ENCODE results near the gene SPRY2.

SPRY2 gene

DNA sequence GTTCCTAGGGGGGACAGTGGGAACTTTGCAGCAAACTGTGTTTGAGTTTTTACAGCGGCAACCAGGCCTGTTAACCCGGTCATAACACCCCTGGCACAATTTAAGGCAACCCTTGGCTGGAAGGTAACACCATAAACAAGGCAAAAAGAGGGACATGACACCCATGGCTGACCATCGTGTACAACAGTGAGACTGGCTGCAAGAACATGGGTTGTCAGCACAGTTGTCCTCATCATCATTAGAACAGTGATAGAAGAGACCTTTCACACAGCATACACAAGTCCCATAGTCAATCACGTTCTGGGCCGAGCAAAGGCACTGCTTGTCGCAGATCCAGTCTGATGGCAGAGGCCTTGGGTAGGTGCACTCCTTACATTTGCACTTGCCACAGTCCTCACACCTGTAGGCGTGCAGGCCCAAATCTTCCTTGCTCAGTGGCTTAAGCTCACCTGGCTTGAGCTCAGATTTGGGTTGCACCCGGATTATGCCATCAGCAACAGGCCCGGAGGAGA, 4.1 kb downstream of the SPRY2 start:
- H3K36me3 ChIP-seq = peaks cover 9% of the 10 kb centered on the region
- H3K4me1 ChIP-seq (ENCODE audit: control insufficient read depth in 1 of 2, insufficient read depth in 1 of 2, low read depth in 1 of 2, low read length in 1 of 2) = peaks cover 13 to 30% of the 10 kb centered on the region in 2 experiments
- H3K4me3 ChIP-seq (ENCODE audit: low read depth in 1 of 2, low read length in 1 of 2) = no peak overlapping the region
- H3K27me3 ChIP-seq = no peaks in the 10 kb centered on the region
- no peak overlapping the region for H3K27ac ChIP-seq
- no peaks in the 10 kb centered on the region for H3K9me3 ChIP-seq
- no peak for TF ChIP-seq CTCF (IDR thresholded peaks at IDR 0.05)

DNA sequence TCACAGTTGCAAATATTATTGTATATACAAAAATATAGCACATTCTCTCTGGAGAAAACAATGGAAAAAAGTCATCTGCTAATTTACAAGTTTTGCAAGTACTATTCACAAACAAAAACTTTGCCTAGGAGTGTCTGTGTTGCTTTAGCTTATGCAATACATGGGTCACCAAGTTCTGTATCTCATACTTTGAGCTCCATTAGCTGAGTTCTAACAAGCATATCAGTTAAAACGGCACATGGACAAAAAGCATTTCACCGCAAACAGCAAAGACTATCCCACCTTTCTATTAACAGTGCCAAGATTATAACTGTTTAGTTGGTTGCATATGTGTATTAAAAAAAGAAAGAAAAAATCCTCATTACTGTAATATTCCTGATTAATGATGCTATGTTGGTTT, 4.6 kb downstream of the SPRY2 start:
- Histone ChIP-seq H3K36me3 (peaks cover 9% of the 10 kb centered on the region), H3K9me3 (no peaks in the 10 kb centered on the region), H3K4me1 (ENCODE audit: control insufficient read depth in 1 of 2, insufficient read depth in 1 of 2, low read depth in 1 of 2, low read length in 1 of 2) (peaks cover 9 to 26% of the 10 kb centered on the region in 2 experiments), H3K4me3 (ENCODE audit: low read depth in 1 of 2, low read length in 1 of 2) (no peak overlapping the region), H3K27me3 (no peaks in the 10 kb centered on the region), H3K27ac (no peak overlapping the region)
- no peak for TF ChIP-seq CTCF (IDR thresholded peaks at IDR 0.05)

DNA sequence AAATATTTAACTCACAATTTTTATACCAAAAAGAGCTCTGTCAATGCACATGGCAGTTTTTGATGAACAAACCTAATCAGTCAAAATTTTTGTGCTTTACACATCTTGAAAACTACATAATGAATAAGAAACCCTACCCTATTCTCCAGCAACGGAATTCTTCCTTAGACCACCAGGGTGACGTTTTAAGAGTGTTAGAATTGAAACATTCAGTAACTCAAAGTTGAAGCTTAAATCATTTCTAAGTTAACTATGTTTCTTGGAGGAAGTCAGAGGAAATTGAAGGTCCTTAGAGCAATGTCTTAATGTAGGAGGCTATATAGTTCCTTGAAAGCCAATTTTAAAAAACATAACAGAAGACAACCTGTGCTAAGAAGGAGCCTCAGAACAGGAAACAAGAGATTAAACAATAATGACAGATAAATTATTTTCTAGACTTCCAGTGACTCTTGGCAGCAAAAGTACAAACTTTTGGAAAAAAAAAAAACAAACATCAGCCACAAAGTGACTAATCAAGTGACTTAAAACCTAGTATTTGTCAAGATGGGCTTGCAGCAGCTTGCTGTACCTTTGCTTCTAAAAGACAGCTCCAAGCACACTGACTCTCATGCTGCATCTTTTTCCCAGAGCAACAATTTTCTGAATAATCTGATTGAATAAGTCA, 6.2 kb downstream of the SPRY2 start:
- H3K4me1 ChIP-seq (ENCODE audit: control insufficient read depth in 1 of 2, insufficient read depth in 1 of 2, low read depth in 1 of 2, low read length in 1 of 2) = peaks cover 8 to 16% of the 10 kb centered on the region in 2 experiments
- peaks cover 9% of the 10 kb centered on the region for H3K36me3 ChIP-seq
- H3K9me3 ChIP-seq = no peaks in the 10 kb centered on the region
- TF ChIP-seq CTCF (IDR thresholded peaks at IDR 0.05) = no peak
- no peak overlapping the region for H3K27ac ChIP-seq
- H3K4me3 ChIP-seq (ENCODE audit: low read depth in 1 of 2, low read length in 1 of 2) = no peak overlapping the region
- H3K27me3 ChIP-seq = no peaks in the 10 kb centered on the region

DNA sequence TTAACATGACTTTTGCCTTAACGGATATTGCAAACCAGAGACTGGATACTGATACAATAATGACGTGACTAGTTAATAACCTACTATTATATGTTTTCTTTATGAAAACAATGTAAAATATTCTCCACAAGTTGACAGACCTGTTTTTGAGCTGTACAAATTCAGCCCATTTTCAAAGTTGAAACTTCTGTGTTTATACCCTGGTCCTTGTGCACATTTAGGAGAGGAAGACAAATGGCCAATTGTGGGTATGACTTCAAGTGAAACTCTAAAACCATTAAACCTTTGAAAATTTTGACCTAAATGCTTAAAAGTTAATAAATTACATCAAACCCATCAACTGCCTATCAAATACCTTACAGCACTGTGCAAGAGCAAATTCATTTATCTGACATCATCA, 8.9 kb downstream of the SPRY2 start:
- peaks cover 5% of the 10 kb centered on the region for H3K36me3 ChIP-seq
- no peaks in the 10 kb centered on the region for H3K4me1 ChIP-seq (ENCODE audit: control insufficient read depth in 1 of 2, insufficient read depth in 1 of 2, low read depth in 1 of 2, low read length in 1 of 2)
- no peaks in the 10 kb centered on the region for H3K9me3 ChIP-seq
- no peak overlapping the region for H3K27ac ChIP-seq
- H3K27me3 ChIP-seq = no peaks in the 10 kb centered on the region
- no peak overlapping the region for H3K4me3 ChIP-seq (ENCODE audit: low read depth in 1 of 2, low read length in 1 of 2)
- TF ChIP-seq CTCF (IDR thresholded peaks at IDR 0.05) = no peak

- TF ChIP-seq CTCF (IDR thresholded peaks at IDR 0.05) = no peak
- no peak overlapping the region for H3K27ac ChIP-seq
Measured at GRCh38 chr13:80329250-80329649, 11.7 kb downstream of the SPRY2 start.

More at GRCh38 chr13:80329250-80329649, 11.7 kb downstream of the SPRY2 start:
- Histone ChIP-seq H3K36me3 (no peaks in the 10 kb centered on the region), H3K4me1 (ENCODE audit: control insufficient read depth in 1 of 2, insufficient read depth in 1 of 2, low read depth in 1 of 2, low read length in 1 of 2) (no peaks in the 10 kb centered on the region), H3K4me3 (ENCODE audit: low read depth in 1 of 2, low read length in 1 of 2) (no peak overlapping the region), H3K27me3 (no peaks in the 10 kb centered on the region), H3K9me3 (no peaks in the 10 kb centered on the region)
